WI38 (cell line): ENCODE data around the gene USP6.

Experiments used
- H3K4me3 ChIP-seq: 2 replicates; pipeline ENCODE4 v1.5.1; 2011; ENCODE audit warnings: low read depth, mild to moderate bottlenecking, control low read depth, low read length
- CTCF ChIP-seq: IDR thresholded peaks from 2 replicates; pipeline ENCODE4 v1.5.1; 2012; ENCODE audit warnings: low read depth, mild to moderate bottlenecking, control low read depth, low read length

USP6 gene

GRCh38 chr17:5092218-5093010 is 23.4 kb upstream of the USP6 start:
- no peak overlapping the region for H3K4me3 ChIP-seq
- TF ChIP-seq CTCF = no peak

- H3K4me3 ChIP-seq = no peak overlapping the region
- no peak for TF ChIP-seq CTCF
Observed at GRCh38 chr17:5096731-5097100, 19.1 kb upstream of the USP6 start.

- TF ChIP-seq CTCF = no peak
- H3K4me3 ChIP-seq = no peak overlapping the region
Observed at GRCh38 chr17:5097101-5097834, 18.6 kb upstream of the USP6 start.

- H3K4me3 ChIP-seq = no peak overlapping the region
- TF ChIP-seq CTCF = no peak
Observed at GRCh38 chr17:5099271-5099670, 16.6 kb upstream of the USP6 start.

GRCh38 chr17:5100832-5101231 is 15.0 kb upstream of the USP6 start:
- TF ChIP-seq CTCF = no peak
- no peak overlapping the region for H3K4me3 ChIP-seq

GRCh38 chr17:5110816-5111215 is 5.0 kb upstream of the USP6 start:
- peak overlapping the region; percentile 77 for H3K4me3 ChIP-seq
- TF ChIP-seq CTCF = no peak
